Upper lobe of right lung (tissue), 1 donor: ENCODE data around the gene ALK. TPM values are rescaled to one million over a fixed set of nuclear protein-coding genes. Genes with fewer than 3 reads are reported as not detected.

Experiments
- ATAC-seq: fragments of 200-7000 bp; cut with Tn5 transposase; one replicate; pipeline ENCODE4 v1.9.1; 2020; ENCODE audit warnings: mild to moderate bottlenecking, moderate library complexity
- DNase-seq: peaks from one replicate; pipeline ENCODE4 v3.0.0-alpha.2; 2020
- H3K27ac ChIP-seq: fragments of 200-600 bp; one replicate; pipeline ENCODE4 v1.8.0; 2022
- H3K27me3 ChIP-seq: fragments of 200-600 bp; one replicate; pipeline ENCODE4 v1.8.0; 2022; ENCODE audit warnings: mild to moderate bottlenecking
- H3K36me3 ChIP-seq: fragments of 200-600 bp; one replicate; pipeline ENCODE4 v1.8.0; 2022
- H3K4me1 ChIP-seq: fragments of 200-600 bp; one replicate; pipeline ENCODE4 v1.8.0; 2022
- H3K4me3 ChIP-seq: fragments of 200-600 bp; one replicate; pipeline ENCODE4 v1.8.0; 2022; ENCODE audit warnings: mild to moderate bottlenecking
- H3K9me3 ChIP-seq: fragments of 200-600 bp; one replicate; pipeline ENCODE4 v1.8.0; 2022
- CTCF ChIP-seq: fragments of 200-600 bp; IDR thresholded peaks from one replicate; pipeline ENCODE4 v1.8.0; 2022; ENCODE audit warnings: antibody characterized with exemption
- intact Hi-C: fragments of 100-400 bp; cut with DNase I; formaldehyde crosslinking; loops from one replicate; pipeline ENCODE4 v1.11.0; 2022
- total RNA-seq: library from RNA; stranded (reverse); fragmentation: NEBNext Ultra II Directional; extraction: Animal tissue kit (Norgen Biotek cat#: 25700); gene quantifications from one replicate; pipeline ENCODE4 v1.2.1, GENCODE V29; 2021
- donor health status: DM: no; HTN: yes; CAD: no; lungs with severe emphysema.

Gene ALK
- total RNA-seq, 1 donor from 2014 or later, result not detected

DNA sequence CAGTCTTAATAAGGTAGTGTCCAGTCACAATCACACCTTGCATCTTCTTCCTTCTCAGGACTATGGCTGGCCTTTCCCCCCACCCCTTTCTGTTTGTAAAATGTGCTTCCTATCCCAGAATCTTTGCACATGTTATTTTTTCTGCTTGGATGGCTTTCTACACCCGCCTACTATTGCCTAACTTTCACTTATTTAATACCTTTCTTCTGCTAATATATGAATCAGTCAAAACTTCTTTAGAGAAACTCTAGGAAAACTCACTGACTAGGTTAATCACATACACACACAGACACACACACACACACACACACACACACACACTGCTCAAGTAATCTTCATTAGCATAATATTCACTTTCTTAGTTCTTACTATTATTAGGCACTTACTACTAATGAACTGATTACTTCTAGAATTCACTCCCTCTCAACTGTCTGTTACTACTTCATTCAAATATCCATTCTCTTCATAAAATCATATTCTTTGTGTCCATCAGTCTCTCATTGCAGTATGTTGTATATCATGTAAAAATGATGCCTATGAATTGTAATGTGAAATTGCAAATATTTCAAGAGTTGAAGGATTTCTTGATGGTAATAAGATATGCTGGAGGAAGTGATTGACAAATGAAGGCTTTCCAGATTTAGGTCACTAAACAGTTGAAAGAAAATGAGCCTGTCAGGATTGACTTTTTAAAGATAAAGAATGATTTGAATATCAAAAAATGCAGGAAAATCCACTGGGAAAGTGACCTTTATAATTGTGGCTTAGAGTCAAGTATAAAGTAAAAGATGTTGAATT, 754.9 kb downstream of the ALK start:
- Histone ChIP-seq H3K27ac (no peak overlapping the region), H3K4me1 (no peaks in the 10 kb centered on the region), H3K27me3 (no peaks in the 10 kb centered on the region), H3K4me3 (no peak overlapping the region), H3K36me3 (peaks cover 31% of the 10 kb centered on the region), H3K9me3 (no peaks in the 10 kb centered on the region)
- no peak for DNase-seq
- TF ChIP-seq CTCF, result no peak
- ATAC-seq, result no peak
- intact Hi-C loops, result no loop called here

GRCh38 chr2:29165362-29166241, 755.8 kb downstream of the ALK start:
- H3K27me3 ChIP-seq, result no peaks in the 10 kb centered on the region
- no peak for DNase-seq
- no peak for TF ChIP-seq CTCF
- H3K4me3 ChIP-seq, result no peak overlapping the region
- intact Hi-C loops, result no loop called here
- H3K27ac ChIP-seq, result no peak overlapping the region
- H3K36me3 ChIP-seq, result peaks cover 39% of the 10 kb centered on the region
- no peak for ATAC-seq
- H3K9me3 ChIP-seq, result no peaks in the 10 kb centered on the region
- H3K4me1 ChIP-seq, result no peaks in the 10 kb centered on the region

GRCh38 chr2:29164091-29164846, 757.1 kb downstream of the ALK start:
- Histone ChIP-seq H3K9me3 (no peaks in the 10 kb centered on the region), H3K4me3 (no peak overlapping the region), H3K27ac (no peak overlapping the region), H3K27me3 (no peaks in the 10 kb centered on the region), H3K36me3 (peaks cover 52% of the 10 kb centered on the region), H3K4me1 (no peaks in the 10 kb centered on the region)
- TF ChIP-seq CTCF, result no peak
- no peak for ATAC-seq
- DNase-seq, result no peak
- intact Hi-C loops, result no loop called here

DNA sequence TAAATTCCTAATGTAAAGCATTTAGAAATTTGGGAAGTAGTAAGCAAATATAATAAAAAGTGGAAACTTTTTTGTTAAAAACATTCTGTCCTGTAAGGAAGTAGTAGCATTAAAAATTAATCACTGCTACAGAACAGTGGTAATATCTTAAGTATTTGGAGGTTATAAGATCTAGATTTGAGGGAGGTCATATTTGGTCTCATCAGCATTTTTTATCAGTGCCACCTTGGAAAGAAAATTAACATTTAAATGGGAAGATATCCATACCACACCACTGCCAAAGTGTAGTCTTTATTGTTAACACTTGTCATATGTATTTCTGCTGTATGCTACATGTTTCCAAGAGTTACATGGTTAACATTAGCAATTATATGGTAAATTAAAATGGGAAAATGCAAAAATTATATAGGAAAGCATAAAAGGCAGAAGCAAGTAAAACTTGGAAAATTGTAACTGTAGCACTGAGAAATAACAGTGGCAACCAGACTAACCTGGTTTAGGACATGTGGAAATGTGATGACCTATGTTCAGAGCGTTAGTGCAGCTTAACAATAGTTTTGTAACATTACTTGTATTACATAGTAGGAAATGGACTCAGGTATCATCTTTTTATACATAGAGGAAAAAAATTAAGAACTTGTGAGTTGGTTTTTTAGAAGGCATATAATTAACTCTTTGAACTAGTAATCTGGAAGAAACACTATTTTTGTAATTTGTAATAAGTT, 759.0 kb downstream of the ALK start:
- H3K27me3 ChIP-seq, result no peaks in the 10 kb centered on the region
- H3K4me3 ChIP-seq, result no peak overlapping the region
- ATAC-seq (no peak), DNase-seq (no peak)
- no peaks in the 10 kb centered on the region for H3K4me1 ChIP-seq
- intact Hi-C loops, result no loop called here
- no peak for TF ChIP-seq CTCF
- H3K36me3 ChIP-seq, result peaks cover 58% of the 10 kb centered on the region
- no peak overlapping the region for H3K27ac ChIP-seq
- no peaks in the 10 kb centered on the region for H3K9me3 ChIP-seq

DNA sequence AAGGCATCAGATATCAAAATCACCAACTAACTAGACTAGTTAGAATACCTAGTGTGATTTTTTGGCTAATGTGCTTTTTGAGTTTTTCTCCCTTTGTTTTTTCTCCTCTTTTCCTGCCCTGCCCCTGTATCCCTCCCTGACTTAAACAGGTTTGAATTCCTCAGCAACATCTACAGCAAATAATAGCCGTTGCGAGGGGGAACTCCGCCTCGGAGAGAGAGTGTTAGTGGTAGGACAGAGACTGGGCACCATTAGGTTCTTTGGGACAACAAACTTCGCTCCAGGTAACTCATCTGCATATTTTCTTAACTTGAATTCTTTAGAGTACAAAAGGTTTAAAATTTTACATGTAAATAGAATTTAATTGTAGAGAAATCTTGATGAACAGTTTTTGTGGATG, 761.2 kb downstream of the ALK start:
- Histone ChIP-seq H3K36me3 (peaks cover 68% of the 10 kb centered on the region), H3K4me1 (no peaks in the 10 kb centered on the region), H3K27me3 (no peaks in the 10 kb centered on the region), H3K9me3 (no peaks in the 10 kb centered on the region), H3K27ac (no peak overlapping the region), H3K4me3 (no peak overlapping the region)
- TF ChIP-seq CTCF, result no peak
- DNase-seq (no peak), ATAC-seq (no peak)
- intact Hi-C loops, result no loop called here
